HCT116 (cell line): ENCODE measurements around the gene TCEA3.

Experiments
- CEBPB ChIP-seq: IDR thresholded peaks from 2 replicates; pipeline ENCODE4 v1.6.1; 2012; ENCODE audit warnings: low read depth
- CTCF ChIP-seq, 3 experiments: fragments of 200-600 bp in 1 of 3; sonication (generic) in 1 of 3; IDR thresholded peaks in 2 of 3; conservative IDR thresholded peaks in 1 of 3; 2 replicates each; pipeline ENCODE4 v1.5.1; 2012 to 2017; ENCODE audit warnings: low read depth in 2 of 3, low read length in 2 of 3, antibody characterized with exemption in 1 of 3, borderline replicate concordance in 1 of 3, control low read depth in 1 of 3, mild to moderate bottlenecking in 1 of 3, mixed read lengths in 1 of 3, mixed run types in 1 of 3, moderate library complexity in 1 of 3; ENCODE audit not compliant: insufficient read depth in 1 of 3
- ELF1 ChIP-seq: IDR thresholded peaks from 2 replicates; pipeline ENCODE4 v1.6.1; 2012; ENCODE audit warnings: low read depth, borderline replicate concordance
- EZH2 ChIP-seq: fragments of 200-600 bp; sonication (generic); IDR thresholded peaks from 2 replicates; pipeline ENCODE4 v1.6.1; 2017; ENCODE audit warnings: antibody characterized with exemption, mixed run types
- MAX ChIP-seq: IDR thresholded peaks from 2 replicates; pipeline ENCODE4 v1.6.1; 2012
- POLR2A ChIP-seq: IDR thresholded peaks from 2 replicates; pipeline ENCODE4 v1.7.0; 2011; ENCODE audit warnings: borderline replicate concordance; ENCODE audit not compliant: insufficient read depth, insufficient read length; ENCODE audit errors: extremely low read depth
- POLR2AphosphoS5 ChIP-seq: IDR thresholded peaks from 2 replicates; pipeline ENCODE4 v1.6.1; 2011; ENCODE audit warnings: mild to moderate bottlenecking, low read depth, low read length, moderate library complexity
- RAD21 ChIP-seq: IDR thresholded peaks from 2 replicates; pipeline ENCODE4 v1.6.1; 2012; ENCODE audit warnings: low read depth, mild to moderate bottlenecking
- SP1 ChIP-seq: IDR thresholded peaks from 2 replicates; pipeline ENCODE4 v1.6.1; 2012; ENCODE audit warnings: low read depth
- YY1 ChIP-seq: IDR thresholded peaks from 2 replicates; pipeline ENCODE4 v1.6.1; 2011; ENCODE audit warnings: low read length, low read depth, moderate library complexity, mild to moderate bottlenecking; ENCODE audit not compliant: insufficient replicate concordance; ENCODE audit errors: extremely low read depth
- ZBTB33 ChIP-seq: IDR thresholded peaks from 2 replicates; pipeline ENCODE4 v1.6.1; 2011; ENCODE audit warnings: mild to moderate bottlenecking, low read length, moderate library complexity; ENCODE audit not compliant: insufficient replicate concordance; ENCODE audit errors: extremely low read depth
- ZFX ChIP-seq: fragments of 450-650 bp; IDR thresholded peaks from 2 replicates; pipeline ENCODE4 v1.6.1; 2017
- ZNF274 ChIP-seq: fragments of 200-500 bp; sonication (Bioruptor generic); IDR thresholded peaks from 2 replicates; pipeline ENCODE4 v1.6.1; 2014; ENCODE audit warnings: mild to moderate bottlenecking, low read depth, low read length, inconsistent platforms

- TF ChIP-seq MAX = peak; percentile 40; the same call in 1 of the 2 replicates
- no peak; the same call in none of the 2 replicates for TF ChIP-seq SP1
- peak; percentile 82 for TF ChIP-seq YY1
- no peak for TF ChIP-seq CTCF (IDR thresholded peaks at IDR 0.05 in 2 of 3, conservative IDR thresholded peaks at IDR 0.05 in 1 of 3; ENCODE audit: borderline replicate concordance in 1 of 3, insufficient read depth in 1 of 3, low read depth in 2 of 3, low read length in 2 of 3)
- no peak for TF ChIP-seq ZNF274
- TF ChIP-seq POLR2AphosphoS5 = peak; percentile 95
- no peak; the same call in 1 of the 2 replicates for TF ChIP-seq ELF1
- peak; percentile 88 for TF ChIP-seq ZFX
- TF ChIP-seq ZBTB33 = peak; percentile 40
- TF ChIP-seq EZH2 = no peak
- TF ChIP-seq CEBPB = no peak
- peak; percentile 42; the same call in 1 of the 2 replicates for TF ChIP-seq RAD21
- TF ChIP-seq POLR2A = peak; percentile 83
These were observed 55.8 kb downstream of the TCEA3 start for GRCh38 chr1:23368562-23369334.
